Sciatic nerve (tissue), 2 donors: ENCODE data around the gene PSMB11. TPM values are rescaled to one million over a fixed set of nuclear protein-coding genes. Genes with fewer than 3 reads are reported as not detected.

ENCODE experiments used
- ATAC-seq: fragments of 200-7000 bp; cut with Tn5 transposase; one replicate; pipeline ENCODE4 v1.9.1; 2020; ENCODE audit warnings: mild to moderate bottlenecking, moderate library complexity
- DNase-seq: peaks from one replicate; pipeline ENCODE4 v3.0.0-alpha.2; 2020; ENCODE audit warnings: low spot score
- intact Hi-C: fragments of 100-400 bp; cut with DNase I; formaldehyde crosslinking; loops from one replicate; pipeline ENCODE4 v1.14.2; 2022
- total RNA-seq: library from RNA; stranded (reverse); fragmentation: NEBNext Ultra II Directional; extraction: Animal tissue kit (Norgen Biotek cat#: 25700); gene quantifications from one replicate; pipeline ENCODE4 v1.2.1, GENCODE V29; 2021
- donor health status: DM: no; HTN: no; CAD: no.
- donor health status: DM: no; HTN: no; CAD: no.

The PSMB11 gene
- total RNA-seq, 1 donor from 2014 or later = not detected

DNA sequence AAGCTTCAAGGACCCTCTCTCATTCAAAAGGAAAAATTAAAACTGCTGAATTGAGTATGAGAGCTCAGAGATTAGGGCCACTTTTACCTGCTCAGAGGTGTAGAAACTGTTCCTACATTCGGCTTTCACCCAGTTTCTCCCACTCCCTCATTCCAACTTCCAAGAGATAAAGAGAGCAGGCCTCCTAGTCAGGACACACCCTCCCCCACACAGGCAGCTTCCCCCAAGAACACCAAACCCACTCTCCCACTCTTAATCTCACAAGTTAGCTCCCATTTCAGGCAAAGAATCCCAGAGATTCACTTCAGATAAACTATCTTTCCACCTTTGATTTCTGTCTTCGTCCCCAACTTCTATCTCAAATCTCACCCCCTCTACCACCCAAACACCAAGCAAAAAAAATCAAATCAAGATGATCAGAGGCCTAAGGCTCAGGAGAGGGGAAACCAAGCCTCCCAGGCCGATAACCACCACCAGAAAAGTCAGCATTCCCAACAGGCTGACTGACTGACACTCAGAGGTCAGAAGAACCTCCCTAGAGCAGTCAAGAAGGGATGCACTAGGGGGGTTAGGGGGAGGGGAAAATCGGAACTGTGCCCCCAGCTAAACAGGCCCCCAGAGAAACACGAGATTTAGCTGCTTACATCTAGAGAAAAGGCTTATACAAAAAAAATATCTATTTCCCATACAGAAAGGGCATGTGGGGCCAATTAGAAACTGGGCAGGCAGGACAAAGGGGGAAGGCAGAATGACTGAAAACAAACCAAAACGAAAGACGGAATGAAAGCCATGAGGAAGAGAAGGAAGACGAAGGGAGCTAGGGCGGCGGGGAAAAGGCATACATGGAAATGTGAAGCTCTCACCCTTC, 28.5 kb downstream of the PSMB11 start:
- intact Hi-C loops = no loop called here
- ATAC-seq (no peak), DNase-seq (no peak)

DNA sequence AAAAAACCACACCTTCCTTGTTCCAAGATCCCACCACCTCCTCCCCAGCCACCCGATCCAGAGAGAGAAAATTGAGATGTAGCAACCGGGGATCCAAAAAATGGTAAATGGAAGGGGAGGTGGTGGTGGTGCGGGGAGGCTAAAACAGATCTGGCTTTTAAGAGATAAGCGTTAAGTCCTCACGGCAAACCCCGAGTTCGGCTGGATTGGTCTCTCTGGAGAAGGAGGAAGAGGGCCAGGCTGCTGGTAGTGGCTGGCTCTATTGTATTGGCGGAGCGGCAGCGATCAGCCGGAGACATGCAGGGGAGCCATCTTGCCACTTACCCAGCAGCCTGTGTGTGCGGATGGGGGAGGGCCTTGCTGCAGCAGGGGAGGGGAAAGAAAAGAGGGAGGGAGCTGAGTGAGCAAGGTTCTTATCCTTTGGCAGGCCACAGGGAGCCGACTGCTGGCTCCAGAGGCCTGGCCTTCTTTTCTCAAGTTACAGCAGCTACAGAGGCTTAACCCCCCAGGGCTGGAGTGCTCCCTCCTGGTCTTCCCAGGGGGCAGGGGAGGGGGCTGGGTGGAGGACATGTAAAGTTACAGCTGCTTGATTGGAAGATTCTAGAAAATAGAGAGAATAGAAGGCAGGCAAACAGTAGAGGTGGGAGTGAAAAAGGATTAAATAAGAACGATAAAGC, 29.4 kb downstream of the PSMB11 start:
- DNase-seq = peak; percentile 84
- intact Hi-C loops = no loop called here
- ATAC-seq = peak; percentile 94

DNA sequence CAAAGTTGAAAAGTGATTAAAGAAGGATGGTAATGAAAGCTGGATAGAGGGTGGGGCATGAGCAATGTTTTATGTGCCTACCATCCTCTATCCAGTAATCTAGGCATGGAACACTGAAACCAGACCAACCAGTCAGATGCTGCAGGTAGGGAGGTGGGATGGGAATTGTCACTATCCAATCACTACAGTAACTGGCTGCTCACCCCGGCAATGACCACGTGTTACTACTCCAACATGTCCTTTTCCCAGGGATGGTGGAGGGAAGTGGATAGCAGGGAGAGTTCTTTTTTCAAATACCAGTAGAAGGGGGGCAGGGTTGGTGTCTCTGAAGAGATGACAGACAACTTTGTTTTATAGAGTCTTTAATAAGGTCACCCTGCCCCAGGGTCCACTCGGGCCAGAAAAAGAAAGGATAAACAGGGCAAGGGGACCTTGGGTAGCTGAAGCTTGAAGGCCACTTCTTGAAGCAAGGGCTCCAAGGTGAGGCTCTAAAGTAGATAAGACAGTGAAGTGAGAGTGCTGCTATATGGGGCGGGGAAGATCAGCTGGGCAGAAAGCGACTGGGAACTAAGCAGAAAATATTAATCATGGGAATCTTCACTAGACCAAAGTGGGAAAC, 30.0 kb downstream of the PSMB11 start:
- no peak for ATAC-seq
- no peak for DNase-seq
- intact Hi-C loops = no loop called here

DNA sequence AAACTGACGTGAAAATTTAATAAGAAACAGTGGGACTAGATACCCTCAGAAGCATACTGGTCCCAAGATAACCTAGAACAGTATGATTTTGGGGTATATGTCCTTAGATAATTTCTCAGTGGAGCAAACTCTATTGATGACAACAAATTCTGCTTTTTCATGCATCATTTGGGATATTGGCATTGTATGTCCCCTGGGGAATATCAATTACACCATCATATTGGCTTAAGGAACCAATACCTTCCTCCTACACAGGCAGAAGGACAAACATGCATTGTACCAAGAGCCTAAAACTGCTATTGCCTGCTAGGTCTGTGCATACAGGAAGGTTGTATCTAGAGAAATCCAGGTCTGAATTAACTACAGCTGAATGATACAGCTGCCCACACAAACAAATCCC, 32.9 kb downstream of the PSMB11 start:
- DNase-seq = no peak
- no peak for ATAC-seq
- intact Hi-C loops = no loop called here

DNA sequence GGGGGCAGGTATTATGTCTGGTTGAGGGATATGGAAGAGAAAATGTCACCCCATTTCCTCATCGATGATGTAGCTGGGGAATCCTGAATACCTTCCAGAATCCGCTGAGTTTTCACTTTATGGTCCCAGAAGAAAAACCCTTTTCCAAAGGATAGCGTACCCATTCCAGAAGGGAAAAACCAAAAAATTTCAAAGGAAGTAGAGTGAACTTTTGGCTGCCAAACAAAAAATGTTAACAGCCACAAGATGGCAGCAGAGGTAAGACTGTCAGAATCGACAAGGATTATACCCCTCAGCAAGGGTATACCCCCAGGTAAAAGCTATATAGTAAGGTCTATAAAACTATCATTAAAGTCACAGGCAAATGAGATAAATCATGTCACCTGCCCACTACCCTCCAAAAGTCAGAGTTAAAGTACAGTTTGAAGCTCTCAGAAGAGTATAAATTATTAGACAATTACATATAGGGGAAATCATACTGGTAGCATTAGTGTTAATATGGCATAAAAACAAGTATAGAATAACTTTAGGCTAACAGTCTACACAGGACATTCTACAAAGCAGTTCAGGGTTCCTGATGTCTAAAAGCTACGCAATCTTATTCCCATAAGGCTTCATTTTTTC, 34.9 kb downstream of the PSMB11 start:
- ATAC-seq = peak; percentile 16
- no peak for DNase-seq
- intact Hi-C loops = no loop called here

DNA sequence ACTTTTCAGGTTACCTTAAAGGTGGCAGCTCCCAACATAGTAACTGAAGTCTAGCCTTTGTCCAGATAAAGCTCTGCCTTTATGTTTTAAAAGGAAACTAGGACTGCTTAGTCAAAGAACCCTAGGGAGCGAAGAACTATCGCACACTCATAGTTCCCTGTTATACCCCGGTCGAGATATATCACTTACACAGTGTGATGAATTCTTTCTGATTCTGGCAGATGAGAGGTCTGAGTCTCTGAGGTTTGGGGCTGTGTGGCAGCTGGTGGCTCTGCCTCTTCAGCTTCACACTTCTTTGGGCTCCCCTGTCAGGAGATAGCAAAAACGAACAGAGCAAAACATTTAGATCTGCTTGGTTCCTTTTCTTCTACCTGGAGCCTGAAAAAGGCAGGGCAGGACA, 36.0 kb downstream of the PSMB11 start:
- ATAC-seq (no peak), DNase-seq (no peak)
- intact Hi-C loops = no loop called here

DNA sequence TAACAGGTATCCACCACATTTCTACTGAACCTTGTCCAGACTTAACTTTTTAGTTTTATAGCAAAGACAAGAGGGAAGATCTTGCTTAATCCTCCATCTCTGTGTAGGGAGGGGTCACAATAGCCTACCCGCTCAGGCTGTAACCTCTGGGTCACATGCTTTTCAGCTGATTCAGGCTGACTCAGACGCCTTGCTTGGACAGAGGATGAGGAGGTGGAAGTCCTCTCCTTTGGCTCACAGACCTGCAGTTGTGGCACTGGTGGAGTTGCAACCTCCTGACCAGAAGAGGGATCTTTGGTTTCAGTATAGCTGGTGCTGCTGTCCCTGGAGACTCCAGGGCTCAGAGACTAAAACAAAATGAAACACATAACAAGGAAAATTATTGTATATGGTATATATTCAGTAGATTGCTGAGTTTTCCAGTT, 36.7 kb downstream of the PSMB11 start:
- ATAC-seq = peak; percentile 97
- intact Hi-C loops = no loop called here
- peak; percentile 82 for DNase-seq

DNA sequence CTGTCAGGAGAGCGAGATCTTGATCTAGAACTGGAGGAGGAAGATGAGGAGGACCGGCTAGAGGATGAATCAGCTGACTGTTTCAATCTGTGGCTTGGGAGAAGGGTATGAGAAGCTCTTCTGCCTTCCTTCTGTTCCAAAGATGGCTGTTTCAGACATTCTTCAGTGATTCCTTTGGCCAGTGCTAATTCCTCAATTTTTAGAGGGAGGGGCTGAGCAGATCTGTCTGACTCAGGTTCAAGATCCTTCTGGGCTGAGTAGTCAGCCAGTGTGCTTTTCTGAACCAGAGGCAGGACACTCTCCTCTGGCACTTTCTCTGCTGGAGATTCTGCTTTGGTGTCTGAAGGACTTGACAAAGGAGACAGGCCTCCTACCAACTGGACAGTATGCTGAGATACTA, 37.7 kb downstream of the PSMB11 start:
- ATAC-seq = no peak
- intact Hi-C loops = no loop called here

DNA sequence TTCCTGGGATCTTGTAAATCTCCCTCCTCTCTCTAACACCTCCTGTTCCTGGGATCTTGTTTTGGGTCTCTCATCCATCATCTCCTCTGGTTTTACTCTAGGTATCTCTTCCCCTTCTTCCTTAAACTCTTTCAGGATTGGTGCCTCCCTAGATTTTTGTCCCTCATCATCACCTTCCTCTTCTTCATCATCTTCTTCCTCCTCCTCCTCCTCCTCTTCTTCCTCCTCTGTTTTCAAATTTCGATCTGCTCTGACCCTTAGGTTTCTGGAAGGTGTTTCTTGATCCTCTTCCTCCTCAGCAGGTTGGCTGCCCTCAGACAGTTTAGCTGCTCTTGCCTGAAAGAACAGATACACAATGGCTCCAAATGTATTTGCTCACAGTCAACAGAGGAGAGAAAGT, 38.5 kb downstream of the PSMB11 start:
- DNase-seq (no peak), ATAC-seq (no peak)
- intact Hi-C loops = no loop called here

More for the DNA sequence above, 37.7 kb downstream of the PSMB11 start:
- no peak for DNase-seq

DNA sequence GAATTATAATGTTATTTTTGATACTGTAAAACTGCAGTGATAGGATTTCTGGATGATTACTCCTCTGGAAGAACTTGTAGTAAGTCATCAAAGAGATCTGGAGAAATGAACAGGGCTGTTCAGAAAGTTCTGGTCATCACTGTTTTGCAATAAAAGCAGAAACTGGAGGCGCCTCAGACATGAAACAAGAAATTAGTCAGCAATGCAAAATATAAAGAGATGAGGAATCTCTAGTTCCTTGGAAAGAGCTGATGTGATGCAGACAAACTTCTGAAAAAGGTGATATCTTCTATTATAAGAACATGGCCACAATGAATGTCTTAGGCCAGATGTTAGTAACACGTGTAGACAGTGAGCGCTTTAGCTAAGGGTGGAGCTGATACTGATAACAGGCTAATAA, 43.4 kb downstream of the PSMB11 start:
- ATAC-seq (no peak), DNase-seq (no peak)
- intact Hi-C loops = no loop called here

DNA sequence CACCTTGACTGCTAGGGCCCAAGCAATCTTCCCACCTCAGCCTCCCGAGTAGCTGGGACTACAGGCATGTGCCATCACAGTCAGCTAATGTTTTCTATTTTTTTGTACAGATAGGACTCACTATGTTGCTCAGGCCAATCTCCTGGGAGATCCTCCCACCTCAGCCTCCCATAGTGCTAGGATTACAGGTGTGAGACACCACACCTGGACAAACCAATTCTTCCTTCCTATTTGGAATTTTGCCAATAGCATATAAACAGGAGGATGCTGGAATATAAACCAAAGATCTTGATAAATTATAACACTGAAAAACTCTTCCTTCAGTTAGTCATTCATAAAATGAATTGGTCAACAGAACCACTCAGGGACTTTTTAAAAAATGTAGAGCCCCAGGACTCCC, 44.6 kb downstream of the PSMB11 start:
- intact Hi-C loops = no loop called here
- no peak for ATAC-seq
- DNase-seq = no peak

DNA sequence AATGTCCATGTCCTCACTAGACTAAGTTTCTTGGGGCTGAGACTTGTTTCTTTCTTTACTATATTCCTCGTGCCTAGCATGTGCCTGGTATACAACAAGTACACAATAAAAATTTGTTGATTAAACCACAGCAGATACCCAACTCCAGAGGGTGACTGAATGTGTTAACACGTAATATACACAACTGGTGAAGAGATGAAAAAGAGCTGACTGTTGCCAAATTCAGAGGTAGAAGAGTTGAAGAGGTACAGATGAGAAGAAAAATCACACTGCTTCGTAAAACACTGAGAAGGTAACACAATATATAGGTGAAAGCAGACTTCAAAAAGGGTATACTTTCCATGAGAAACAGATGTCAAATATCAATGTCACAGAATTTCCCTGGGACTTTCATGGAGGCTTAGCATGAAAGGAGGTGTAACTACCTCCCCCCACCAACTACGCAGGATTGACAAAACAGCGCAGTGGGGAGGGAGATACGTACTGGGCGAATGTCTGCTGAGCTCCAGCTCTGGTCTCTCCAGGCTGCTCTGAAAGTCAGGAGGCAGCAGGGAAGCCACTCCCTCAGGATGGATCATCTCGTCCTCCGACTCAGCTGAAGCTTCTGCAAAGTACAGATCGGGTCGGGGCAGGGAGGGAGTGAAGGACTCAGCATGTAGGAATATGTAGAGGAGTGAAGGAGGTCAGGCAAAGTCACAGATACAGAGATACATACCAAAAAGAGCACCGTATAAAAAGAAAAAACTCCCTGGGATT, 47.7 kb downstream of the PSMB11 start:
- no peak for DNase-seq
- intact Hi-C loops = no loop called here

DNA sequence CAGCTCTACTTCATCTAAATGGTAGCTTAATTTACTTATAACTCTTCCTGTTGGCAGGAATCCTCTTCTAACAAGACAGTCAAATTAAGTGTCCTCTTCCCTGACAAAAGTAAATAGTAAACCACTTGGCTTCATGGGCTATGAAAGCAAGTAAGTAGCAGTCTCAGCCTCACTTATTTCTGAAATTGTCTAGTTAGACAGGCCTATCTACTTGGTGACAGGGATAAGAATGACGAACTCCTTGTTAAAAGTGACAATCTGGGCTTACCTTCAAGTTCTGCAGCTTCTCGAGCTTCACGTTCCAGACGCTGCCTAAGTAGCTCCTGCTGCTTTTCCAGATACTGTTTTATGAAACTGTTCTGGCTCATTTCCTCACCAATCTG, 48.2 kb downstream of the PSMB11 start:
- intact Hi-C loops = no loop called here
- DNase-seq (no peak), ATAC-seq (no peak)

More for the DNA sequence above, 47.7 kb downstream of the PSMB11 start:
- ATAC-seq = no peak

DNA sequence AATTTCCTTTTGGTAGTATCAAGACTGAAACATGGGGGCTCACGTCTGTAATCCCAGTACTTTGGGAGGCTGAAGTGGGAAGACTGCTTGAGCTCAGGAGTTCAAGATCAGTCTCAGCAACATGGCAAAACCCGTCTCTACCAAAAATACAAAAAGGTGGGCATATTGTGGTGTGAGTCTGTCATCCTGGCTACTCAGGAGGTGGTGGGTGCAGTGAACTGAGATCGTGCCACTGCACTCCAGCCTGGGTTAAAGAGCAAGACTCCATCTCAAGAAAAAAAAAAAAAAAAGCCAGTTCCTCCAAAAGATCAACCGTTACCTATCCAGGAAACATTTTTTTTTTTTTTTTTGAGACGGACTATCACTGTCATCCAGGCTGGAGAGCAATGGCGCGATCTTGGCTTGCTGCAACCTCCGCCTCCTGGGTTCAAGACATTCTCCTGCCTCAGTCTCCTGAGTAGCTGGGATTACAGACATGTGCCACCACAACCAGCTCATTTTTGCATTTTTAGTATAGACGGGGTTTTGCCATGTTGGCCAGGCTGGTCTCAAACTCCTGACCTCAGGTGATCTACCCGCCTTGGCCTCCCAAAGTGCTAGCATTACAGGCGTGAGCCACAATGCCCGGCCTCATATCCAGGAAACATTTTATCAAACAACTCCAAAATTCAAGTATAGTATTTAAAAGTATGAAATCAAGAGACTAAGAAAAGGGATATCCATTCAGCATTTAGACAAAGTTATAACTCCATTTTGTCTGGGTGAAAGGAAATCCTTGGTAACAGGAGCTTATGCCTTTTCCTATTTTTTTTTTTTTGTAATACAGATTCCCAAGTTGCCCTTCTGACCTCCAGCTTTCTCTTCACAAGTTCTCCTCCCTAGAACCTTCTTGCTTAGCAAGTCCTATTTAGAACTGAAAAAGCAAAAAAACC, 49.5 kb downstream of the PSMB11 start:
- no peak for DNase-seq
- intact Hi-C loops = no loop called here
- no peak for ATAC-seq

DNA sequence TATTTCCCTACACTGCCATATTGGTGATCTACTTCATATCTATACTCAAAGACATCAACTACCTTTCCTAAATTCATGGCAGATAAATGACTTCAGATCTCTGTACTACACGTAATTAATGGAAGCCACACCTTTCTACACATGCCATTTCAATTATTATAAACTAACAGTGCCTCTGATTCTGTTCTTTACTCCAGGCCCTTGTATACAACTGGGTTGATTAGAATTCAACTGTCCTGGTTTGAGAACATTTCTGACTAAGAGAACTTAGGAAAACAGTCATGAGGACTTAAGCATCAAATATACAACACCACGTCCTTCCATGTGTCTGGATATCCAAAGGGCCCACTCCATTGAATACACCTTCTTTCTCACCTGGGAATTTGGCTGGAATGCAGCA, 51.1 kb downstream of the PSMB11 start:
- intact Hi-C loops = no loop called here
- ATAC-seq (no peak), DNase-seq (no peak)

DNA sequence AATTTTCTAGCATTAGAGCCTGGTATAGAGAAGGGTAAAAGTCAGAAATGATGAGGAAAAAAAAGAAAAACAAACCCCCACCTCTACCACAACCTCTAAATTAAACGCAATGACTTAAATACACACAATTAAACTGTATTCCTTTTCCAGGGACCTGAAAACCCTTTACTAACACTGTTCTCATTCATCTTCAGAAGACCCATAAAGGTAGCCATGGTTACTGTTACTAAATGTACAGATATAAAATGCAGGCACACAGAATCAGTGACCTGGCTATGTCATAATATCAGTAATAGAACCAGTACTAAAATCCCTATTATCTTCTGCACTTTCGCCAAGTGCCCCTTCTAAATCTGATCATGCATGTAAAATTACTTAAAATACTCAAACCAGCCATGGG, 51.5 kb downstream of the PSMB11 start:
- ATAC-seq (no peak), DNase-seq (no peak)
- intact Hi-C loops = no loop called here
